ENCODE measurements around the gene NANP.

NANP gene

GRCh38 chr20:25567286-25567685, 56.5 kb downstream of the NANP start:
- DNase-seq: no peak

- DNase-seq: no peak
Observed at GRCh38 chr20:25566821-25567220, 57.0 kb downstream of the NANP start.

- no peak for DNase-seq
Observed at GRCh38 chr20:25565578-25566157, 58.1 kb downstream of the NANP start.

- DNase-seq: no peak
Observed at GRCh38 chr20:25563876-25564275, 59.9 kb downstream of the NANP start.

- no peak for DNase-seq
Observed at GRCh38 chr20:25563362-25563761, 60.5 kb downstream of the NANP start.

All from CD4-positive, alpha-beta T cell treated with Interleukin-21 for 1 hour (primary cell).